Camera-type eye (tissue), 1 donor: ENCODE results near the gene CCDC81. TPM values are rescaled to one million over a fixed set of nuclear protein-coding genes. Genes with fewer than 3 reads are reported as not detected.

Source experiments
- total RNA-seq: library from RNA; depleted of rRNA; stranded (reverse); fragments of >200 nt; gene quantifications from one replicate; pipeline ENCODE4 v1.2.3, GENCODE V29; 2014

Gene CCDC81
- 3.7 TPM for total RNA-seq

GRCh38 chr11:86374586-86374985 is at the start of gene CCDC81:
TSS of gene CCDC81 (plus strand) at chr11:86374887. CDS start at chr11:86375164, 277 bp downstream.

Other genes starting within 250 kb of the CCDC81 start
- 40.7 TPM for gene EED, start 130.1 kb upstream of the CCDC81 start, total RNA-seq
- 47.7 TPM for gene HIKESHI, start 72.6 kb upstream of the CCDC81 start, total RNA-seq